ENCODE data around the gene GLG1. TPM values are rescaled to one million over a fixed set of nuclear protein-coding genes. Genes with fewer than 3 reads are reported as not detected.

GLG1 gene
- total RNA-seq, 1 donor from 2014 or later = 102 TPM

- DNase-seq (ENCODE audit: low spot score) = peak; percentile 90
Observed at GRCh38 chr16:74412775-74413390, 194.0 kb downstream of the GLG1 start.

- peak; percentile 87 for DNase-seq (ENCODE audit: low spot score)
Observed at GRCh38 chr16:74412138-74412774, 194.7 kb downstream of the GLG1 start.

- peak; percentile 90 for DNase-seq (ENCODE audit: low spot score)
Observed at GRCh38 chr16:74410981-74411380, 195.9 kb downstream of the GLG1 start.

- peak; percentile 91 for DNase-seq (ENCODE audit: low spot score)
Observed at GRCh38 chr16:74410057-74410957, 196.6 kb downstream of the GLG1 start.

GRCh38 chr16:74409185-74409981, 197.5 kb downstream of the GLG1 start:
- DNase-seq (ENCODE audit: low spot score) = peak; percentile 90

GRCh38 chr16:74407362-74407705, 199.6 kb downstream of the GLG1 start:
- peak; percentile 95 for DNase-seq (ENCODE audit: low spot score)

- DNase-seq (ENCODE audit: low spot score) = peak; percentile 91
Observed at GRCh38 chr16:74406600-74407361, 200.1 kb downstream of the GLG1 start.

GRCh38 chr16:74404148-74404933, 202.6 kb downstream of the GLG1 start:
- peak; percentile 86 for DNase-seq (ENCODE audit: low spot score)

- DNase-seq (ENCODE audit: low spot score) = peak; percentile 87
Observed at GRCh38 chr16:74400238-74400637, 206.7 kb downstream of the GLG1 start.

GRCh38 chr16:74398212-74398895, 208.6 kb downstream of the GLG1 start:
- DNase-seq (ENCODE audit: low spot score) = peak; percentile 92

Other genes with a start within 250 kb of the GLG1 start
- 4.1 TPM for gene NPIPB15, start 230.8 kb downstream of the GLG1 start, total RNA-seq
- 0.19 TPM for gene CLEC18B, start 185.6 kb downstream of the GLG1 start, total RNA-seq
- gene RFWD3, start 59.8 kb upstream of the GLG1 start, total RNA-seq = 14.7 TPM
- 25.0 TPM for gene MLKL, start 93.7 kb upstream of the GLG1 start, total RNA-seq
- not detected for gene FA2H, start 167.7 kb upstream of the GLG1 start, total RNA-seq